GM13977 (cell line): Measurements from ENCODE around the gene CLMN.

Experiments used
- DNase-seq: peaks from one replicate; pipeline ENCODE4 v3.0.0; 2012; ENCODE audit warnings: low spot score
- in situ Hi-C: fragments of 300-500 bp; cut with MboI; formaldehyde crosslinking; loops from one replicate; pipeline ENCODE4 v1.12.0; 2022; ENCODE audit warnings: low sequenced_read_pairs, low pct_unique_long_range_greater_than_20kb, mixed read lengths, inconsistent platforms; ENCODE audit not compliant: unreplicated experiment
- TF ChIP-seq, protein P1 (sequence below): IDR thresholded peaks from 2 replicates; pipeline ENCODE4 v1.5.1; 2012; ENCODE audit warnings: mild to moderate bottlenecking, control low read depth; ENCODE audit not compliant: insufficient read depth; ENCODE audit errors: extremely low read depth, missing control alignments

The CLMN gene

DNA sequence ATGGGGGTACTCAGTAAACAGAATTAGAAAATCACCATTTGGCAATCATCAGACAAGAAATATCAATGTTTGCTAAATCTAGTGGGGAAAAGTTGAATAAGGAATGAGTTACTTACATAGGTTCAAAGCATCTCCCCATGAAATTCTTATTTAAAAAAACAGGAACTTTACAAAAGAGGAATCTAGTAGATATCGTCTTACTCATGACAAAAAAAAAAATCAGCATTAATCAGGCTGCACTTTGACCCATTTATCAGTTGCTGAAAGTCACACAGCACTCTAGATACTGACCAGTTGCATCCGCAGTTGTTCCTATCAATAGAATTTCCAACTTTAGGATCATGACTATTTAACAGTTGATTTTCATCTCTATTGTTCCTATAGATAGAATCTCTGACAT lies 156.6 kb downstream of the CLMN start:
- TF ChIP-seq, protein P1, sequence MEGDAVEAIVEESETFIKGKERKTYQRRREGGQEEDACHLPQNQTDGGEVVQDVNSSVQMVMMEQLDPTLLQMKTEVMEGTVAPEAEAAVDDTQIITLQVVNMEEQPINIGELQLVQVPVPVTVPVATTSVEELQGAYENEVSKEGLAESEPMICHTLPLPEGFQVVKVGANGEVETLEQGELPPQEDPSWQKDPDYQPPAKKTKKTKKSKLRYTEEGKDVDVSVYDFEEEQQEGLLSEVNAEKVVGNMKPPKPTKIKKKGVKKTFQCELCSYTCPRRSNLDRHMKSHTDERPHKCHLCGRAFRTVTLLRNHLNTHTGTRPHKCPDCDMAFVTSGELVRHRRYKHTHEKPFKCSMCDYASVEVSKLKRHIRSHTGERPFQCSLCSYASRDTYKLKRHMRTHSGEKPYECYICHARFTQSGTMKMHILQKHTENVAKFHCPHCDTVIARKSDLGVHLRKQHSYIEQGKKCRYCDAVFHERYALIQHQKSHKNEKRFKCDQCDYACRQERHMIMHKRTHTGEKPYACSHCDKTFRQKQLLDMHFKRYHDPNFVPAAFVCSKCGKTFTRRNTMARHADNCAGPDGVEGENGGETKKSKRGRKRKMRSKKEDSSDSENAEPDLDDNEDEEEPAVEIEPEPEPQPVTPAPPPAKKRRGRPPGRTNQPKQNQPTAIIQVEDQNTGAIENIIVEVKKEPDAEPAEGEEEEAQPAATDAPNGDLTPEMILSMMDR: no peak
- in situ Hi-C loops: no loop called here
- DNase-seq: no peak

DNA sequence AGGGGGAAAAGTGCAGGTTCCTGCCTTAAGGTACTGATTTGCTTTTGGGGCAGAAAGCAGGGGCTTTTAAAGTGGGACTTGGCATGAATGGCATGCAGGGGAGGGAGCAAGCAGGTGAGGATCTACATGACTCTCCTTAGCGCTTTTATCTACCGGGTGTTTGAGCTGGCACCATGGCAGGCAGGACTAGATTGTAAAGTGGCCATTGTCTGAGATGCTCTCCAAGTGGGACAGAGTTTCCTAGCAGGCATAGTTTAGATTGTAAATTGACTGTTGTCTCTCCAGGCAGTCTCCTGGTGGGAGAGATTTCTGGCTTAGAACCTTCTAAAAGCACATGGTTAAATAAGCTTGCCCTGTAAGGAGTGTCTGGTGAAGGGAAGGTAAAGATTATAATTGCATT lies 157.1 kb downstream of the CLMN start:
- TF ChIP-seq, protein P1: no peak
- in situ Hi-C loops: no loop called here
- DNase-seq: no peak

DNA sequence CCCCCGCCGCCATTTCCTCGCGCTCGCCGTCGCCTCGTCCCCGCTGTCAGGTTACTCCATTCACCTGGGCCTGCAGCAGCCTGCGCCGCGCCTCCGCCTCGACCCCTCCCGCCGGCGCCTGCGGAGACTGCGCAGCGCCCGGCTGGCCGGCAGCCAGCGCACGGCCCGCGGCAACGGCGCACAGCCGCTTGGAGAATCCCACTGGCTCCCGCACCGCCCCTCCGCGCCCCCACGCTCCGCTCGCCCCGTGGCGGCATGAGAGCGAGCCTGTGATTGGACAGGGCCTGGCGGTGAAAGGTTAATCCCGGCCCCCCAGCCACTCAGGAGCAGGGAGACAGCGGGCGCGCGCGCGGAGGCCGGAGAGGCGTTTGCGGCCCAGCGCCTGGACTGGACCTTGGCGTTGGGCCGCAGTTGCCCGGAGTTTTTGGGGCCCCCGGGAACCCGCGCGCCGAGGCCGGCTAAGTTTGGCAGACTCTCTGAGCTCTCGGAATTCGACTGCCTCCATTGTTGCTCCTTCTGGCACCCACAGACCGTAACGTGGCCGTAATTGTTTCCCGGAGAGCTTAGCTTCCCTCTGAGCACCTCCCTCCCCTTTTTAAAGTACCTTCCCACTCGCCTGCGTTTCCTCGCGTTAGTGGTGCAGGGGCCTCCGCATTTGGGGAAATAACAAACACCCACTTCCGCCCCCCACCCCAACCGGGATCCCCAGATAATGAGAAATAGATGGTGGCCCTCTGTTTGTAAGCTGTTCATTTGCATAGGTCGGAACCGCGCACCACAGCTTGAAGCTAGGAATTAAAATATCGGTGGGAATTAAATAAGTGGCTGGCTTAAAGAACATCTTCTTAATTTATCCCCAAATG lies 162.2 kb downstream of the CLMN start, which contains the start of gene DICER1:
Gene DICER1, minus strand, starts transcription at position 203 of the 863 bp plus-strand sequence. CDS start 24,071 bp downstream, outside the sequence.
- in situ Hi-C loops: no loop called here
- TF ChIP-seq, protein P1: no peak
- peak; percentile 99 for DNase-seq

DNA sequence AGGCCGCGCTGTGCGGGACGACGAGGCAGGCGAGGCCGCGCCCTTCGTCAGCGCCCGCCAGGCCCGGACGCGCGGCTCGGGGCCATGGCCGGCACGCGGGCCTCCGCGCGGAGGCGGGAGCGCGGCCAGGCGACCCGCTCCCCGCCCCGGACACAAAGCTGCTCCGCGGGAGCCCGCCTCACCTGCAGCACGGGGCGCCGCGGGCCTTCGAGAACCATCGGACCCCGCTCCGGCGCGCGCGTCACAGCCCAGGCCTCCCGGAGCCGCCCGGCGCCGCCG lies 162.7 kb downstream of the CLMN start:
- DNase-seq: no peak
- in situ Hi-C loops: no loop called here
- TF ChIP-seq, protein P1: no peak

DNA sequence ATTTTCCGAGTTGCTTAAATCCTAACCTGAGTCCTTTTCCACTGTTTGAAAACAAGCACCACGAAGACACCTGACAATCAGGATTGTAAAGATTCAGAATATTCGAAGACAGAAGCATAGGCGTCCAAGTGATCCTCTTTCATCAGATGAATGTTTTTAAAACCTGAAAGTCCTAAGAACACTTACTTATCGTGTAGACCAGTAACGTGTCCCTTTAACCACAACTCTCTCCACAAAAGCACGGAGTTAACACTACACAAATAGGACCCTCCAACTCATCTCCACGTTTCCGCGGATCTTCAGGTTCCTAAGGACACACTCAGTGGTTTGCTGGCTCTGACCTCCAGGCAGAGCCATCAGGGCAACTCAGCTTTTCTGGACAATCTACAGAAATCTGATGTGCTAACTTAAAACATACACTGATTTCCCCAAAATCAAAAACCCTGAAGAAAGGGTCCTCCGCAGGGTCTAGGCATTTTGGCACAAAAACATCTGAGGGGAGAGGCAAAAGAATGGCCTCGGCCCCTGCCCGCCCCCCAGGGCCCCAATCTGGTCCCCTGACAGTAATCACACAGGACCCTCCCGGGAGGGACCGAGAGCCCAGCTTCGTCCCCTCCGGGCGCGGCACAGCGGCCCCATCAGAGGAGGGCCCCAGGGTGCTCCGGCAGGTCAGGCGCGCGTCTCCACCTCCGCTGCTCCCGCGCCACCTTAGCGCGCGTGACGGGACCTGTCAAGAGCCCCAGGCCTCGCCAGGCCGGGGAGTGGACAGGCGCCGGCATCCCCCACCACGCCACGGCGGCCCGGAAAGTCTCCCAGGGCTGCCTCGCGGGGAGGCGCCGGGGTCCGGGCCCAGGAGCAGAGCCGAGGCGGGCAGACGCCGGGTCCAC lies 163.3 kb downstream of the CLMN start:
- DNase-seq: peak; percentile 17
- TF ChIP-seq, protein P1: no peak
- in situ Hi-C loops: no loop called here

DNA sequence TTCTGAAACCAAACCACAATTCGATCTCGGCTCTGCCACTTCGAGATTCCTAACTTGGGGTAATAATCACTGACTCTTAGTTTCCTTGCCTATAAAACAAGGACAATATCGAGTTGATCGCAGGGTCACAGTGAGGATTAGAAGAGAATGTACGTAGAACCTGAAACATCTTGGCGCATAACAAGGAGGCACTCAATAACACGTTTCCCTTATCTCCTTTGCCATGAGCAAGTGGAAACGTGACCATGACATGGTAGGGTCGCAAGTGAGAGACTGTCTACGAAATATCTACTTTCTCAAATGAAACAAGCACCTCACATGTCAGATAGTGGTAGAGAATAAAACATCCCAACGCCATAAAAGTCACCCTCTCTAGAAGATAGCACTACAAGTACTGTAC lies 164.7 kb downstream of the CLMN start:
- no peak for DNase-seq
- in situ Hi-C loops: no loop called here
- TF ChIP-seq, protein P1: no peak
